Heart left ventricle (tissue), 13 donors: ENCODE measurements around the gene CCDC192.

Experiments used
- POLR2A ChIP-seq, 2 donors: fragments of 450-650 bp; IDR thresholded peaks; one replicate each; pipeline ENCODE4 v1.6.1; 2017; ENCODE audit warnings: antibody characterized with exemption in 2 of 2, mild to moderate bottlenecking in 2 of 2, moderate library complexity in 2 of 2
- TF ChIP-seq, protein P1 (sequence below), 12 donors: fragments of 200-600 bp; sonication (generic) in 4 of 12; IDR thresholded peaks; one replicate each; pipeline versions ENCODE4 v1.5.0 to v1.8.0; 2018 to 2022; ENCODE audit warnings: antibody characterized with exemption in 12 of 12, mild to moderate bottlenecking in 5 of 12
- donor health status: ischemic (EF 13 %, LVEDD 7.1; RV severe dilation, severe dysfunction).
- donor health status: DM: no; HTN: yes; CAD: no.
- donor health status: DM: no; HTN: no; CAD: no.
- donor health status: ischemic (EF 25% LVEDD 6.9; RV normal size, moderate dysfunction).
- donor health status: ischemic (EF 25% LVEDD 5.7; RV mildly dilated, moderate dysfunction).
- donor health status: ischemic (EF 35%, LVEDD 5.7; RV mildly dilated, moderate dysfunction).
- donor health status: nonischemic (EF 11% LVEDD 7.7; RV severe dilation, severe dysfunction).
- donor health status: DM: yes; HTN: yes; CAD: no.
- donor health status: PGD.
- donor health status: ischemic (EF 29% LVEDD 5.4; RV normal size, mild dysfunction).
- donor health status: nonischemic (EF 23%, LVEDD 6.1; RV moderate dilation, normal function).

DNA sequence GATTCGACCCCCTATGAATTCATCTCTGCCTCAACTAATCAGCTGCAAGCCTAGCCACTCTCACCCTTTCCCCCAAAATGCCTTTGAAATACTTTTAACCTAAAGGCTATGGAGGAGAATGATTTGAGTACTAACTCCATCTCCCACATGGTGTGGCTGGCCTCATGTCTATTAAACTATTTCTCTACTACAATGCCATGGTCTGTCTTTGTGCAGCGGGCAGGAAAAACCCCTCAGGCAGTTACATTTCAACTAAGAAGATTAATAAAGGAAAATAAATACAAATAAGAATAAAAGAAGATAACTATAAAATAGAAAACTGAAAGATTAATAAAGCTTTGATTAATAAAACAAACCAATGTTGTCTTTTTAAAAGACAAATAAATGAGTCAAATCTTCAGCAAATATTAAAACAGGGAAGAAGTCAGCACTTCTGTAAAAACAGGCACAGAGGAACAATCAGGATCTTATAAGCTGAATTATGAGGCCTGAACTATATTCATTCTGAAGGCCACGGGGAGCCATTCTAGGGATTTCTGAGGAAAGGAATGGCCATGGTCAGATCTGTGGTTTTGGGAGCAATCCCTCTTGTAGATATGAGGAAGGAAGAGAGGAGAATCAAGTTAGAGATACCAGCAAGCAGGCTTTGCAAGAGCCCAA is 264.3 kb downstream of the CCDC192 start:
- TF ChIP-seq, protein P1, sequence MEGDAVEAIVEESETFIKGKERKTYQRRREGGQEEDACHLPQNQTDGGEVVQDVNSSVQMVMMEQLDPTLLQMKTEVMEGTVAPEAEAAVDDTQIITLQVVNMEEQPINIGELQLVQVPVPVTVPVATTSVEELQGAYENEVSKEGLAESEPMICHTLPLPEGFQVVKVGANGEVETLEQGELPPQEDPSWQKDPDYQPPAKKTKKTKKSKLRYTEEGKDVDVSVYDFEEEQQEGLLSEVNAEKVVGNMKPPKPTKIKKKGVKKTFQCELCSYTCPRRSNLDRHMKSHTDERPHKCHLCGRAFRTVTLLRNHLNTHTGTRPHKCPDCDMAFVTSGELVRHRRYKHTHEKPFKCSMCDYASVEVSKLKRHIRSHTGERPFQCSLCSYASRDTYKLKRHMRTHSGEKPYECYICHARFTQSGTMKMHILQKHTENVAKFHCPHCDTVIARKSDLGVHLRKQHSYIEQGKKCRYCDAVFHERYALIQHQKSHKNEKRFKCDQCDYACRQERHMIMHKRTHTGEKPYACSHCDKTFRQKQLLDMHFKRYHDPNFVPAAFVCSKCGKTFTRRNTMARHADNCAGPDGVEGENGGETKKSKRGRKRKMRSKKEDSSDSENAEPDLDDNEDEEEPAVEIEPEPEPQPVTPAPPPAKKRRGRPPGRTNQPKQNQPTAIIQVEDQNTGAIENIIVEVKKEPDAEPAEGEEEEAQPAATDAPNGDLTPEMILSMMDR (IDR thresholded peaks at IDR 0.05), result no peak
- TF ChIP-seq POLR2A (IDR thresholded peaks at IDR 0.05), result no peak
